ENCODE data around the gene DNAJC16.

DNAJC16 gene

GRCh38 chr1:15571266-15571665 is 44.6 kb downstream of the DNAJC16 start:
- H3K9me3 ChIP-seq (replicated peaks; ENCODE audit: insufficient read depth, low read length) = no peaks in the 10 kb centered on the region
- H3K27me3 ChIP-seq (replicated peaks; ENCODE audit: insufficient read depth, low read length) = no peaks in the 10 kb centered on the region
- DNase-seq = peak; percentile 12
- no peaks in the 10 kb centered on the region for H4K20me1 ChIP-seq (ENCODE audit: insufficient read depth, low read length)
- no peaks in the 10 kb centered on the region for H3K9me2 ChIP-seq (replicated peaks; ENCODE audit: insufficient read depth, low read length)
- H3K79me2 ChIP-seq (ENCODE audit: low read length) = no peaks in the 10 kb centered on the region
- H3K4me2 ChIP-seq (ENCODE audit: low read depth, low read length) = peak overlapping the region; percentile 74
- H3K4me3 ChIP-seq (ENCODE audit: low read length) = peak overlapping the region; percentile 24; the same call in 1 of the 2 replicates
- H2AFZ ChIP-seq (ENCODE audit: low read length) = peak overlapping the region; percentile 41
- peak overlapping the region; percentile 97 for H3K27ac ChIP-seq (ENCODE audit: low read length)
- peak overlapping the region; percentile 68 for H3K9ac ChIP-seq (ENCODE audit: low read length)
- 0 out of 2 replicates have a peak, but pooled peaks cover 7% of the 10 kb centered on the region for H3K36me3 ChIP-seq (replicated peaks; ENCODE audit: insufficient read depth, low read length)
- TF ChIP-seq CTCF (IDR thresholded peaks at IDR 0.05; ENCODE audit: low read length) (no peak), EZH2phosphoT487 (IDR thresholded peaks at IDR 0.05; ENCODE audit: low read length) (no peak), EZH2 (optimal IDR thresholded peaks at IDR 0.05; ENCODE audit: low read depth, low read length) (no peak)
- peaks cover 14% of the 10 kb centered on the region for H3K4me1 ChIP-seq (ENCODE audit: low read length)
- peaks cover 29% of the 10 kb centered on the region for H3F3A ChIP-seq (ENCODE audit: insufficient read depth, low read length)

- H4K20me1 ChIP-seq (ENCODE audit: insufficient read depth, low read length) = no peaks in the 10 kb centered on the region
- no peaks in the 10 kb centered on the region for H3K27me3 ChIP-seq (replicated peaks; ENCODE audit: insufficient read depth, low read length)
Measured at GRCh38 chr1:15573477-15573876, 46.8 kb downstream of the DNAJC16 start.

GRCh38 chr1:15574741-15575140 is 48.1 kb downstream of the DNAJC16 start:
- peaks cover 31% of the 10 kb centered on the region for H3K4me1 ChIP-seq (ENCODE audit: low read length)
- no peaks in the 10 kb centered on the region for H3K9me3 ChIP-seq (replicated peaks; ENCODE audit: insufficient read depth, low read length)
- H3K27me3 ChIP-seq (replicated peaks; ENCODE audit: insufficient read depth, low read length) = no peaks in the 10 kb centered on the region
- no peak for DNase-seq
- H2AFZ ChIP-seq (ENCODE audit: low read length) = no peak overlapping the region
- H4K20me1 ChIP-seq (ENCODE audit: insufficient read depth, low read length) = no peaks in the 10 kb centered on the region
- H3K4me3 ChIP-seq (ENCODE audit: low read length) = no peak overlapping the region
- H3F3A ChIP-seq (ENCODE audit: insufficient read depth, low read length) = peaks cover 41% of the 10 kb centered on the region
- H3K27ac ChIP-seq (ENCODE audit: low read length) = no peak overlapping the region
- no peaks in the 10 kb centered on the region for H3K9me2 ChIP-seq (replicated peaks; ENCODE audit: insufficient read depth, low read length)
- TF ChIP-seq CTCF (IDR thresholded peaks at IDR 0.05; ENCODE audit: low read length) = no peak
- no peak for TF ChIP-seq EZH2 (optimal IDR thresholded peaks at IDR 0.05; ENCODE audit: low read depth, low read length)
- no peak for TF ChIP-seq EZH2phosphoT487 (IDR thresholded peaks at IDR 0.05; ENCODE audit: low read length)
- no peak overlapping the region for H3K9ac ChIP-seq (ENCODE audit: low read length)
- H3K36me3 ChIP-seq (replicated peaks; ENCODE audit: insufficient read depth, low read length) = no peaks in the 10 kb centered on the region
- H3K4me2 ChIP-seq (ENCODE audit: low read depth, low read length) = no peak overlapping the region
- no peaks in the 10 kb centered on the region for H3K79me2 ChIP-seq (ENCODE audit: low read length)

More at GRCh38 chr1:15573477-15573876, 46.8 kb downstream of the DNAJC16 start:
- no peak overlapping the region for H3K27ac ChIP-seq (ENCODE audit: low read length)
- no peaks in the 10 kb centered on the region for H3K9me2 ChIP-seq (replicated peaks; ENCODE audit: insufficient read depth, low read length)
- peaks cover 29% of the 10 kb centered on the region for H3F3A ChIP-seq (ENCODE audit: insufficient read depth, low read length)
- TF ChIP-seq EZH2 (optimal IDR thresholded peaks at IDR 0.05; ENCODE audit: low read depth, low read length) = no peak
- TF ChIP-seq CTCF (IDR thresholded peaks at IDR 0.05; ENCODE audit: low read length) = no peak
- no peak for TF ChIP-seq EZH2phosphoT487 (IDR thresholded peaks at IDR 0.05; ENCODE audit: low read length)
- no peak for DNase-seq
- no peak overlapping the region for H3K4me2 ChIP-seq (ENCODE audit: low read depth, low read length)
- no peak overlapping the region for H3K4me3 ChIP-seq (ENCODE audit: low read length)
- H3K79me2 ChIP-seq (ENCODE audit: low read length) = no peaks in the 10 kb centered on the region
- peaks cover 22% of the 10 kb centered on the region for H3K4me1 ChIP-seq (ENCODE audit: low read length)
- H2AFZ ChIP-seq (ENCODE audit: low read length) = no peak overlapping the region
- H3K9ac ChIP-seq (ENCODE audit: low read length) = no peak overlapping the region
- H3K36me3 ChIP-seq (replicated peaks; ENCODE audit: insufficient read depth, low read length) = 0 out of 2 replicates have a peak, but pooled peaks cover 4% of the 10 kb centered on the region
- no peaks in the 10 kb centered on the region for H3K9me3 ChIP-seq (replicated peaks; ENCODE audit: insufficient read depth, low read length)

All from MM.1S (cell line).